ENCODE results near the gene ZNF471. TPM values are rescaled to one million over a fixed set of nuclear protein-coding genes. Genes with fewer than 3 reads are reported as not detected.

Gene ZNF471
- total RNA-seq, 1 experiment from 2014 or later = not detected

- peak; percentile 96 for DNase-seq (ENCODE audit: low read depth)
- in situ Hi-C loops (cut with HindIII; ENCODE audit: low pct_unique_long_range_greater_than_20kb, low sequenced_read_pairs) = no loop called here
Measured at GRCh38 chr19:56567274-56568120, 59.8 kb downstream of the ZNF471 start, which contains the start of gene ZNF470. ZNF470 (plus strand) TSS chr19:56567468; CDS start chr19:56570312, 2,844 bp downstream.

- in situ Hi-C loops (cut with HindIII; ENCODE audit: low pct_unique_long_range_greater_than_20kb, low sequenced_read_pairs) = no loop called here
- DNase-seq (ENCODE audit: low read depth) = no peak
Measured at GRCh38 chr19:56572589-56572988, 64.9 kb downstream of the ZNF471 start.

- DNase-seq (ENCODE audit: low read depth) = no peak
- in situ Hi-C loops (cut with HindIII; ENCODE audit: low pct_unique_long_range_greater_than_20kb, low sequenced_read_pairs) = no loop called here
Measured at GRCh38 chr19:56573914-56574313, 66.3 kb downstream of the ZNF471 start.

- peak; percentile 33 for DNase-seq (ENCODE audit: low read depth)
- in situ Hi-C loops (cut with HindIII; ENCODE audit: low pct_unique_long_range_greater_than_20kb, low sequenced_read_pairs) = no loop called here
Measured at GRCh38 chr19:56577719-56578602, 70.3 kb downstream of the ZNF471 start.

Other genes starting within 250 kb of the ZNF471 start
- not detected in 2 replicates for gene EDDM13, start 235.1 kb upstream of the ZNF471 start, total RNA-seq (2014; rRNA removed; shearing (Covaris generic); ENCODE audit: low replicate concordance)
- 3.2 and 5.6 TPM in 2 replicates for gene ZSCAN5A, start 193.0 kb upstream of the ZNF471 start, total RNA-seq (2014; rRNA removed; shearing (Covaris generic); ENCODE audit: low replicate concordance)
- 0.51 TPM in 1 of 2 replicates, not detected in the other for gene ZNF582, start 114.3 kb upstream of the ZNF471 start, total RNA-seq (2014; rRNA removed; shearing (Covaris generic); ENCODE audit: low replicate concordance)
- 0.52 and 1.6 TPM in 2 replicates for gene ZNF583, start 103.5 kb upstream of the ZNF471 start, total RNA-seq (2014; rRNA removed; shearing (Covaris generic); ENCODE audit: low replicate concordance)
- not detected in 2 replicates for gene ZNF667, start 30.5 kb upstream of the ZNF471 start, total RNA-seq (2014; rRNA removed; shearing (Covaris generic); ENCODE audit: low replicate concordance)
- not detected in 2 replicates for gene ZFP28, start 31.1 kb downstream of the ZNF471 start, total RNA-seq (2014; rRNA removed; shearing (Covaris generic); ENCODE audit: low replicate concordance)
- gene ZNF470, start 59.6 kb downstream of the ZNF471 start, total RNA-seq (2014; rRNA removed; shearing (Covaris generic); ENCODE audit: low replicate concordance) = 1.7 and 3.6 TPM in 2 replicates
- 11.2 and 22.5 TPM in 2 replicates for gene ZNF71, start 87.4 kb downstream of the ZNF471 start, total RNA-seq (2014; rRNA removed; shearing (Covaris generic); ENCODE audit: low replicate concordance)
- 0.38 and 1.0 TPM in 2 replicates for gene SMIM17, start 135.3 kb downstream of the ZNF471 start, total RNA-seq (2014; rRNA removed; shearing (Covaris generic); ENCODE audit: low replicate concordance)
- gene ZNF835, start 163.9 kb downstream of the ZNF471 start, total RNA-seq (2014; rRNA removed; shearing (Covaris generic); ENCODE audit: low replicate concordance) = not detected in 2 replicates

All from Caki2 (cell line).